Activated CD4-positive, alpha-beta T cell treated with anti-CD3 and anti-CD28 coated beads for 24 hours (primary cell): Measurements from ENCODE around the gene PPP1R12B.
"Not testable (repeated sequence)": the region's sequence is repeated elsewhere in the genome, so short reads cannot be mapped to it uniquely, and the experiment has no call there.

Source experiments
- DNase-seq, 2 donors: peaks; one replicate each; pipeline ENCODE4 v3.0.0-alpha.2; 2020; ENCODE audit warnings: low read depth in 2 of 2

The PPP1R12B gene

GRCh38 chr1:202483362-202483761, 134.9 kb downstream of the PPP1R12B start:
- DNase-seq = not testable (repeated sequence)

- DNase-seq = not testable (repeated sequence)
Measured at GRCh38 chr1:202484032-202484431, 135.5 kb downstream of the PPP1R12B start.

DNA sequence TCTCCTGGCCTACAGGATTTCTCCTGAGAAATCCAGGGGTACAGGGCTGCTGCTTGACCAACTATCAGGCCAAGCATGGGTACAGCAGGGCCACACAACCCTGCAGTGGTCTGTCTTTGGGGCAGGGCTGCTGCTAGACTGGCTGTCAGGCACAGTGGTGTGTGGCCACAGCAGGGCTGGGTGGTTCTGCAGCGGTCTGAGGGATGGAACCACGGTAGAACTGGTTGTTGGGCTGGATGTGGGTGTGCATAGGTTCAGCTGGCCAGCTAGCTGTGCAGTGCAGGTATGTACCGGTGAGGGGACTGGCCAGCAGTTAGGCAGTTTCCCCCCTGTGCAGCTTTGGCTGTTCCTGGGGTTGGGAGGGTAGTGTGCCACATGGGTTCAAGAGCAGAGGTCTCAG, 136.3 kb downstream of the PPP1R12B start:
- not testable (repeated sequence) for DNase-seq

DNA sequence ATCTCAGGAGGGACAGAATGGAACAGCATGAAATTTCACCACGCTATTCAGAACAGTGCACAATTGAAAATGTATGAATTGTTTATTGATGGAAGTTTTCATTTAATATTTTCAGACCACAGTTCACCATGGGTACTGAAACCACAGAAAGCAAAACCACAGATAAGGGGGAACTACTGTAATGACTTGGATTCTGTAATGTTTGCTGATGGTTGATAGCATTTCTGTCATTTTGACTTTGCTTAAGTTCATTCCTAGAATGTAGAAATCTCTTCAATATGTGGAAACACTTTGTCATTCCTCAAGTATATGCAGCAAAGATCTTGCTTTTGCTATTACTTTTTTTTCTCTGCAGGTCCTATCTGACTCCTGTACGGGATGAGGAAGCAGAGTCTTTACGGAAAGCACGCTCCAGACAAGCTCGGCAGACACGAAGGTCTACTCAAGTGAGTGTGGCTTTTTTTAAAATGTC, 139.7 kb downstream of the PPP1R12B start:
- DNase-seq = not testable (repeated sequence)

- not testable (repeated sequence) for DNase-seq
Measured at GRCh38 chr1:202489101-202489500, 140.6 kb downstream of the PPP1R12B start.

DNA sequence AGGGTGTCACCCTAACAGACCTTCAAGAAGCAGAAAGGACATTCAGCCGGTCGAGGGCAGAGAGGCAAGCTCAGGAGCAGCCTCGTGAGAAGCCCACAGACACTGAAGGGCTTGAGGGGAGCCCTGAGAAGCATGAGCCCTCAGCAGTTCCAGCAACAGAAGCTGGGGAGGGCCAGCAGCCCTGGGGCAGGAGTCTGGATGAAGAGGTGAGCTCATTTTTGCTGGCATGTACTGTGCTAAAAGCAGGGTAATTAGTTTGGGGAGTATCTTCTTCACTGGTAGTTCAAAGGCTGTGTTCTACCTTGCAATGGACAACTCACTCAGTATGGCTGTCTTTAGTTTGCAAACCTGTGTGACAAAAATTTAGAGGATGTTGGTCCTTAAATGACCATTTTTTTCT, 144.6 kb downstream of the PPP1R12B start:
- not testable (repeated sequence) for DNase-seq

GRCh38 chr1:202498542-202498941, 150.0 kb downstream of the PPP1R12B start:
- no peak for DNase-seq

- not testable (repeated sequence) for DNase-seq
Measured at GRCh38 chr1:202499997-202500396, 151.5 kb downstream of the PPP1R12B start.

DNA sequence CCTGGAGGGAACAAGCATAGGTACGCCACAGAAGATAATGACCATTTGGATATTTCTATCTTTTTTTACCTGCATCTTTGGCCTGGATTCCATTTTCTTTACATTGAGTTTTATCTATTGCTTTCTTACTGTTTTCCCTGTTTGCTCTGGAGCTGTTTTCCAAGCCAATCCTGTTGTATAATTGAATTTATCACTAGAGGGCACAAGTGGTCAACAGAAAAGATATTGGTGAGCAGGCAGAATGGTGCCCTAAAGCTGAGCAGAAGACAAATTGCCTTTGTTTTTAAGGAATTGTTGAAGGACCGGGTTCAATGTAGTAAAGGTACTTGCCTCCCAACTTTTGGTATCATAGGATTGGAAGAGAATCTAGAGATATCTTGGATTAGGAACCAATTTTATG, 152.8 kb downstream of the PPP1R12B start:
- no peak for DNase-seq

DNA sequence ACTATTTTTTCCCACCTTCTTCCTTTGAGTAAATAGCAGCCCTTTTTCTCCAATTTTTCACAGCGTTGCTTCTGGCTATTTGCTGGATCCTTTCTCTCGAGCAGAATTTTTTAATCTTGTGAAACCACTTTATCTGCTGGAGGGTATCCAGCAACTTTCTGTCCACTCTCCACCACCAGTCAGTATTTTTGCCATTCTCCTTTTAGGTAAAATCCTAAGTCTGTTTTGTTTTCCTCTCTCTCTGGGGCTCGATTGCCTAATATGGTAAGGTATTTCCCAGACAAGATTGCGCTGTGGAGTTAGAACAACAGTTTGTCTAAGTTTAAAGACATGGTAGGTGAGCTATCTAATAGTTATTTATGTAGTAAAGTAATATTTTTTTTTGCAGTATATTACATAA, 156.9 kb downstream of the PPP1R12B start:
- no peak for DNase-seq

DNA sequence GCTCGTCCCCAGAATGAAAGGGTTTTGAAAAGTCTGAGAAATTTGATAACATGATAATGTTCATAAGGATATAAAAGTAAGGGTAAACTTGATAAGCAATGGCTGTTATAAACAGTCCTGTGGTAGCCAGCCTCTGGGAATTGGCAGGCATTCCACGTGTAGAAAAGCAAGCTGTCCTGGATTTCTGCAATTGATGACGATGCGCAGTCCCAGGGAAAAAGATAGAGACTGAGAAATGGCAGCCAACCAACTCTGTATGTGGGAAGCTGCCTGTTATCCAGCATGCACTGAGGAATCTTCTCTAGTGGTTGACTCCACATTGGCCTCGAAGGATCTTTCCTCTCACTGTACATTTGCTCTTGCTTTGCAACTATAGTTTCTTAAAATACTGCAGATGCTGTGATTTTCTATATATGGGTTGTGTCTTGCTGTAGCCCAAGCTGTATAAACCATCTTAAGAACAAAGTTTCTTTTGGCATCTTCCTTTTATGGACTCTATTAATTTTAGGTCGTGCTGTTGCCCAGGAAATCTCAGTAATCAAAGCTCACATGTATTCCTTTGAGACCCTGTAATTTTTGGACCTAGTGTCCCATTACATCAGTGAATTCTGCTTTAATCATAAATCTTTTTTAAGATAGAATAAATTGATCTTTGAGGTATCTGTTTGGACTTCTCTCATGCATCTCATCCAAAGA, 157.5 kb downstream of the PPP1R12B start:
- not testable (repeated sequence) for DNase-seq

DNA sequence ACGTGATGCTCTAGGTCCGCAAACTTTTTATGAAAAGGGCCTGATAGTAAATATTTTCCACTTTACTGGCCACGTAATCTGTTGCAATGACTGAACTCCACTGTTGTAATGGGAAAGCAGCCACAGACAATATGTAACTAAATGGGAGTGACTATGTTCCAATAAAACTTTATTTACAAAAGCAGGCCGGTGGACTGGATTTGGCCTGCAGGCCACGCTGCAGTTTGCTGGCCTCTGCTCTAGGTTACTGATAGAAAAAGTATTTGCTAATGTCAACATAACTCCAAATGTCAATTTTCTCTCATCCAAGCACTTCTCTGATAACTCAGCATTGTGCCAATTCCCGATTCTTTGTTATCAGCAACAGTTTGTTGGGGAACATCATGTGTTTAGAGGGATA, 160.4 kb downstream of the PPP1R12B start:
- not testable (repeated sequence) for DNase-seq

DNA sequence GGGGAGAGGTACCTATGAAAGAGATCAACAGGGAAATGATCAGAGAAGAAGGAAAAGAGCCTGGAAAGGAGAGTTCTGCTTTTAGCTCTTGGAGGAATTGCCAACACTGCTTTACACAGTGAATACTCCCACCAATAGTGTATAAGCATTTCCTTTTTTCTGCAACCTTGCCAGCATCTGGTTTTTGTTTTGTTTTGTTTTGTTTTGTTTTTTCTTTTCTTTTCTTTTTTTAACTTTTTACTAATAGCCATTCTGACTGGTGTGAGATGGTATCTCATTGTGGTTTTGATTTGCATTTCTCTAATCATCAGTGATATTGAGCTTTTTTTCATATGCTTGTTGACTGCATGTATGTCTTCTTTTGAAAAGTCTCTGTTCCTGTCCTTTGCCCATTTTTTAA, 165.4 kb downstream of the PPP1R12B start:
- DNase-seq = not testable (repeated sequence)

- DNase-seq = no peak
Measured at GRCh38 chr1:202516434-202516877, 168.0 kb downstream of the PPP1R12B start.

- not testable (repeated sequence) for DNase-seq
Measured at GRCh38 chr1:202517146-202517545, 168.6 kb downstream of the PPP1R12B start.

- not testable (repeated sequence) for DNase-seq
Measured at GRCh38 chr1:202518180-202518579, 169.7 kb downstream of the PPP1R12B start.

DNA sequence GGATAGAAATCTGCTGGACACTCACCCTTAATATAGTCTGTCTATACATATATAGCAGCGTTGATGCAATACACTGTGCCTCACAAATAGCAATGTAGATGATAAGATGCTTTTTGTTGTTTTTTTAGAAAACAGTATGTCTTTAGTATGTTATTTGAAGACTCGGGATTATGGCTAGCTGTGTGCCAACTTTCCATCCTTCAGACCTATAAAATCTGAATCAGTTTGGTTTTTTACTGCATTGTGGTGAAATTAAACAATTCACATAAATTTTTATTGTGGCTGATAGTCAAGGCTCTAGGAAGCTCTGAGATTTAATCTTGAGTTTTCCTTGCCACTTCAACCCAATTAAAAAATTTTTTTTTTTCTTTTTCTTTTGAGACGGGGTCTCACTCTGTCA, 170.4 kb downstream of the PPP1R12B start:
- DNase-seq = not testable (repeated sequence)

DNA sequence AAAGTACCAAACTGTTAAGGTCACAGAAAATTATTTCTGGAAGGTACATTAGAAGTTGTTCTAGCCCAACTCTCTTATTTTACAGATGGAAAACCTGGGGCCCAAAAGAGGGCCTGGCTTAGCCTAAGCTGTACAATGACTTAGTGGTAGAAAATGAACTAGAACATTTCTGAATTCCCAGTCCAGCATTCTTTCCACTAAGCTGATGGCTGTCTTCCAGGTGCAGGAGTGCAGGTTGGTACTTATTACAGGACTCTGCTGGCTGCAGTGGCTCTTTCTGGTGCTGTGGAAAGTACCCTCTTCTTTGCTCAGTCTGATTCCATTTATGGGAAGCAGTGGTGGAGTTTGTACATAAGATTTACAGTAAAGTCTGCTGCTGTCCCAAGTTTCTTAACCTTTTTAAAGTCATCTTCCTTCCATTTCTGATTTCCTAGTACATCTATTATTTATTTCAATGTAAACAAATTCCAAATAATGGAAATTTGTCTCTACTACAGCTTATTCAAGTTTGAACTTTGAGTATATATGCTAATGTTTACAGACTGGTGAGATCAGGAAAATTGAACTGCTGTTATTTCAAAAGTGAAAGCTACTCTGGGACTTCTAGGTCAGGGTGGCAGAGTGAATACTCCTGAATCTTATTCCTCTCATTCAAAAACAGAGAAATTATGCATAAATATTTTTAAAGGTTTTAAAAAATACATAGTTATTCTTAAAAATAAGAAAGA, 171.8 kb downstream of the PPP1R12B start:
- not testable (repeated sequence) for DNase-seq

- not testable (repeated sequence) for DNase-seq
Measured at GRCh38 chr1:202520857-202521216, 172.3 kb downstream of the PPP1R12B start.

- DNase-seq = not testable (repeated sequence)
Measured at GRCh38 chr1:202521484-202521883, 173.0 kb downstream of the PPP1R12B start.

- DNase-seq = no peak
Measured at GRCh38 chr1:202521886-202522285, 173.4 kb downstream of the PPP1R12B start.

GRCh38 chr1:202526056-202526455, 177.6 kb downstream of the PPP1R12B start:
- DNase-seq = not testable (repeated sequence)
